HEK293 (cell line): ENCODE data around the gene JPH2.

Experiments used
- SETDB1 ChIP-seq: IDR thresholded peaks from one replicate; pipeline ENCODE4 v1.6.1; 2017; ENCODE audit warnings: mild to moderate bottlenecking, low read length, moderate library complexity, mixed read lengths; ENCODE audit not compliant: insufficient read length
- ZNF140 ChIP-seq: fragments of 450-650 bp; formaldehyde crosslinking; IDR thresholded peaks from 2 replicates; pipeline ENCODE4 v1.5.1; 2016; ENCODE audit warnings: missing biosample characterization, missing genetic modification characterization
- TF ChIP-seq, protein P1 (sequence below): sonication (generic); formaldehyde crosslinking; IDR thresholded peaks from 2 replicates; pipeline ENCODE4 v1.8.1; 2022; ENCODE audit warnings: mild to moderate bottlenecking, moderate library complexity, missing genetic modification reagents

- TF ChIP-seq, protein P1, sequence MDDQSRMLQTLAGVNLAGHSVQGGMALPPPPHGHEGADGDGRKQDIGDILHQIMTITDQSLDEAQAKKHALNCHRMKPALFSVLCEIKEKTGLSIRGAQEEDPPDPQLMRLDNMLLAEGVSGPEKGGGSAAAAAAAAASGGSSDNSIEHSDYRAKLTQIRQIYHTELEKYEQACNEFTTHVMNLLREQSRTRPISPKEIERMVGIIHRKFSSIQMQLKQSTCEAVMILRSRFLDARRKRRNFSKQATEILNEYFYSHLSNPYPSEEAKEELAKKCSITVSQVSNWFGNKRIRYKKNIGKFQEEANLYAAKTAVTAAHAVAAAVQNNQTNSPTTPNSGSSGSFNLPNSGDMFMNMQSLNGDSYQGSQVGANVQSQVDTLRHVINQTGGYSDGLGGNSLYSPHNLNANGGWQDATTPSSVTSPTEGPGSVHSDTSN (CRISPR knock-in tag): no peak
- TF ChIP-seq SETDB1: no peak
- no peak for TF ChIP-seq ZNF140 (tag by site-specific recombination)
Observed at GRCh38 chr20:44166477-44166876, 20.5 kb downstream of the JPH2 start.
